Stimulated activated CD8-positive, alpha-beta memory T cell treated with anti-CD3 and anti-CD28 coated beads, Interleukin-12 subunit alpha, Interleukin-12 subunit beta, amount 100 ng/mL, for 24 hours (primary cell): ENCODE results near the gene PRUNE2.
"Not testable (repeated sequence)": the region's sequence is repeated elsewhere in the genome, so short reads cannot be mapped to it uniquely, and the experiment has no call there.

ENCODE experiments used
- DNase-seq: peaks from one replicate; pipeline ENCODE4 v3.0.0-alpha.2; 2020; ENCODE audit errors: extremely low read depth

PRUNE2 gene

GRCh38 chr9:76598981-76599380 lies 306.9 kb downstream of the PRUNE2 start:
- DNase-seq = no peak

- DNase-seq = no peak
These were observed 310.3 kb downstream of the PRUNE2 start for GRCh38 chr9:76595645-76596044.

GRCh38 chr9:76594764-76595424 lies 311.0 kb downstream of the PRUNE2 start:
- DNase-seq = no peak

GRCh38 chr9:76593961-76594735 lies 311.8 kb downstream of the PRUNE2 start:
- not testable (repeated sequence) for DNase-seq

GRCh38 chr9:76592974-76593347 lies 313.0 kb downstream of the PRUNE2 start:
- DNase-seq = no peak

- no peak for DNase-seq
These were observed 313.6 kb downstream of the PRUNE2 start for GRCh38 chr9:76592091-76592973.

GRCh38 chr9:76591256-76591950 lies 314.5 kb downstream of the PRUNE2 start:
- no peak for DNase-seq

- no peak for DNase-seq
These were observed 317.6 kb downstream of the PRUNE2 start for GRCh38 chr9:76588316-76588715.

GRCh38 chr9:76586390-76587314 lies 319.3 kb downstream of the PRUNE2 start:
- DNase-seq = no peak

- DNase-seq = no peak
These were observed 320.2 kb downstream of the PRUNE2 start for GRCh38 chr9:76585487-76586389.

- DNase-seq = no peak
These were observed 322.7 kb downstream of the PRUNE2 start for GRCh38 chr9:76583256-76583655.

- no peak for DNase-seq
These were observed 324.2 kb downstream of the PRUNE2 start for GRCh38 chr9:76581731-76582130.

- DNase-seq = no peak
These were observed 325.1 kb downstream of the PRUNE2 start for GRCh38 chr9:76580820-76581219.

- DNase-seq = no peak
These were observed 325.7 kb downstream of the PRUNE2 start for GRCh38 chr9:76580188-76580587.

- DNase-seq = peak; percentile 34
These were observed 329.6 kb downstream of the PRUNE2 start for GRCh38 chr9:76576344-76576743.

- no peak for DNase-seq
These were observed 330.2 kb downstream of the PRUNE2 start for GRCh38 chr9:76575761-76576160.

GRCh38 chr9:76573905-76574760 lies 331.8 kb downstream of the PRUNE2 start:
- DNase-seq = no peak

GRCh38 chr9:76573408-76573807 lies 332.5 kb downstream of the PRUNE2 start:
- no peak for DNase-seq

- DNase-seq = no peak
These were observed 333.8 kb downstream of the PRUNE2 start for GRCh38 chr9:76572151-76572550.
